Mucosa of stomach (tissue), 1 donor: ENCODE results near the gene RIOX2.
"Not testable (repeated sequence)": the region's sequence is repeated elsewhere in the genome, so short reads cannot be mapped to it uniquely, and the experiment has no call there.

ENCODE experiments used
- H3K27me3 ChIP-seq: one replicate; pipeline ENCODE4 v1.7.0; 2013; ENCODE audit warnings: mild to moderate bottlenecking, low read length; ENCODE audit not compliant: control insufficient read depth, insufficient read depth
- H3K36me3 ChIP-seq: one replicate; pipeline ENCODE4 v1.7.0; 2013; ENCODE audit warnings: low read length; ENCODE audit not compliant: control insufficient read depth, insufficient read depth
- H3K4me1 ChIP-seq: one replicate; pipeline ENCODE4 v1.7.0; 2013; ENCODE audit warnings: mild to moderate bottlenecking, low read length; ENCODE audit not compliant: control insufficient read depth, insufficient read depth
- H3K4me3 ChIP-seq: one replicate; pipeline ENCODE4 v1.7.0; 2013; ENCODE audit warnings: low read length
- H3K9ac ChIP-seq: one replicate; pipeline ENCODE4 v1.7.0; 2013; ENCODE audit warnings: mild to moderate bottlenecking, low read length, moderate library complexity
- H3K9me3 ChIP-seq: one replicate; pipeline ENCODE4 v1.7.0; 2013; ENCODE audit warnings: mild to moderate bottlenecking, low read length, moderate library complexity; ENCODE audit not compliant: control insufficient read depth
- donor health status: Pancreatic carcinoma.

RIOX2 gene

GRCh38 chr3:97928986-97929385 lies 43.2 kb downstream of the RIOX2 start:
- H3K4me3 ChIP-seq: no peak overlapping the region
- no peak overlapping the region for H3K9ac ChIP-seq
- no peaks in the 10 kb centered on the region for H3K27me3 ChIP-seq
- H3K9me3 ChIP-seq: no peaks in the 10 kb centered on the region
- H3K4me1 ChIP-seq: no peaks in the 10 kb centered on the region
- no peaks in the 10 kb centered on the region for H3K36me3 ChIP-seq

GRCh38 chr3:97927704-97928103 lies 44.5 kb downstream of the RIOX2 start:
- no peaks in the 10 kb centered on the region for H3K4me1 ChIP-seq
- no peaks in the 10 kb centered on the region for H3K27me3 ChIP-seq
- H3K9ac ChIP-seq: no peak overlapping the region
- no peaks in the 10 kb centered on the region for H3K9me3 ChIP-seq
- H3K36me3 ChIP-seq: no peaks in the 10 kb centered on the region
- no peak overlapping the region for H3K4me3 ChIP-seq

GRCh38 chr3:97917813-97918536 lies 54.3 kb downstream of the RIOX2 start:
- H3K36me3 ChIP-seq: no peaks in the 10 kb centered on the region
- H3K4me3 ChIP-seq: no peak overlapping the region
- no peak overlapping the region for H3K9ac ChIP-seq
- no peaks in the 10 kb centered on the region for H3K4me1 ChIP-seq
- H3K27me3 ChIP-seq: no peaks in the 10 kb centered on the region
- H3K9me3 ChIP-seq: no peaks in the 10 kb centered on the region

- Histone ChIP-seq H3K4me3 (no peak overlapping the region), H3K36me3 (no peaks in the 10 kb centered on the region)
These were observed 55.7 kb downstream of the RIOX2 start for GRCh38 chr3:97916576-97916975.

GRCh38 chr3:97914388-97914787 lies 57.8 kb downstream of the RIOX2 start:
- Histone ChIP-seq H3K36me3 (no peaks in the 10 kb centered on the region), H3K9me3 (no peaks in the 10 kb centered on the region), H3K4me3 (no peak overlapping the region), H3K27me3 (no peaks in the 10 kb centered on the region), H3K4me1 (no peaks in the 10 kb centered on the region), H3K9ac (no peak overlapping the region)

More at GRCh38 chr3:97916576-97916975, 55.7 kb downstream of the RIOX2 start:
- Histone ChIP-seq H3K27me3 (no peaks in the 10 kb centered on the region), H3K9me3 (no peaks in the 10 kb centered on the region), H3K9ac (no peak overlapping the region), H3K4me1 (no peaks in the 10 kb centered on the region)

GRCh38 chr3:97911459-97911858 lies 60.8 kb downstream of the RIOX2 start:
- H3K9me3 ChIP-seq: no peaks in the 10 kb centered on the region
- H3K4me3 ChIP-seq: no peak overlapping the region
- H3K4me1 ChIP-seq: no peaks in the 10 kb centered on the region
- no peaks in the 10 kb centered on the region for H3K27me3 ChIP-seq
- H3K36me3 ChIP-seq: no peaks in the 10 kb centered on the region
- H3K9ac ChIP-seq: no peak overlapping the region

GRCh38 chr3:97910931-97911351 lies 61.3 kb downstream of the RIOX2 start:
- H3K36me3 ChIP-seq: no peaks in the 10 kb centered on the region
- no peak overlapping the region for H3K9ac ChIP-seq
- no peaks in the 10 kb centered on the region for H3K27me3 ChIP-seq
- H3K9me3 ChIP-seq: no peaks in the 10 kb centered on the region
- no peak overlapping the region for H3K4me3 ChIP-seq
- H3K4me1 ChIP-seq: no peaks in the 10 kb centered on the region

GRCh38 chr3:97910236-97910831 lies 61.9 kb downstream of the RIOX2 start:
- H3K9ac ChIP-seq, H3K4me3 ChIP-seq, H3K9me3 ChIP-seq, H3K36me3 ChIP-seq, H3K4me1 ChIP-seq, H3K27me3 ChIP-seq: not testable (repeated sequence)

GRCh38 chr3:97909830-97910229 lies 62.4 kb downstream of the RIOX2 start:
- not testable (repeated sequence) for H3K4me3 ChIP-seq, H3K36me3 ChIP-seq, H3K4me1 ChIP-seq, H3K9ac ChIP-seq, H3K9me3 ChIP-seq, H3K27me3 ChIP-seq

GRCh38 chr3:97901313-97902248 lies 70.7 kb downstream of the RIOX2 start:
- Histone ChIP-seq H3K36me3 (no peaks in the 10 kb centered on the region), H3K9ac (no peak overlapping the region), H3K9me3 (no peaks in the 10 kb centered on the region), H3K4me1 (peaks cover 5% of the 10 kb centered on the region), H3K27me3 (no peaks in the 10 kb centered on the region), H3K4me3 (no peak overlapping the region)

GRCh38 chr3:97899331-97899730 lies 72.9 kb downstream of the RIOX2 start:
- Histone ChIP-seq H3K36me3 (no peaks in the 10 kb centered on the region), H3K4me3 (no peak overlapping the region), H3K4me1 (peaks cover 5% of the 10 kb centered on the region), H3K9ac (no peak overlapping the region), H3K9me3 (no peaks in the 10 kb centered on the region), H3K27me3 (no peaks in the 10 kb centered on the region)

GRCh38 chr3:97896547-97896946 lies 75.7 kb downstream of the RIOX2 start:
- Histone ChIP-seq H3K4me1 (peaks cover 1% of the 10 kb centered on the region), H3K36me3 (no peaks in the 10 kb centered on the region), H3K9ac (no peak overlapping the region), H3K9me3 (no peaks in the 10 kb centered on the region), H3K4me3 (no peak overlapping the region), H3K27me3 (no peaks in the 10 kb centered on the region)
